Osteoblast (primary cell): ENCODE measurements around the gene CCDC186. TPM values are rescaled to one million over a fixed set of nuclear protein-coding genes. Genes with fewer than 3 reads are reported as not detected.
A peak's percentile ranks its signal among the peaks of the same experiment; 100 is the strongest.

Source experiments
- DNase-seq: peaks from one replicate; pipeline ENCODE4 v3.0.0; 2011; ENCODE audit warnings: low spot score, mixed read lengths; ENCODE audit not compliant: insufficient read length; ENCODE audit errors: missing footprints
- H2AFZ ChIP-seq: 2 replicates; pipeline ENCODE4 v1.6.0; 2011; ENCODE audit warnings: mild to moderate bottlenecking, low read length
- H3K27ac ChIP-seq: 2 replicates; pipeline ENCODE4 v1.5.1; 2011; ENCODE audit warnings: mild to moderate bottlenecking, low read depth, low read length, moderate library complexity
- H3K27me3 ChIP-seq: 2 replicates; pipeline ENCODE4 v1.6.0; 2012; ENCODE audit warnings: mild to moderate bottlenecking, control low read depth, inconsistent platforms, low read length, moderate library complexity; ENCODE audit not compliant: insufficient read depth
- H3K36me3 ChIP-seq: 2 replicates; pipeline ENCODE4 v1.5.1; 2011; ENCODE audit warnings: mild to moderate bottlenecking, low read length, control low read depth, moderate library complexity; ENCODE audit not compliant: insufficient read depth
- H3K4me1 ChIP-seq: 2 replicates; pipeline ENCODE4 v1.5.1; 2011; ENCODE audit warnings: mild to moderate bottlenecking, low read length, control low read depth, moderate library complexity; ENCODE audit not compliant: insufficient read depth
- H3K4me2 ChIP-seq: 2 replicates; pipeline ENCODE4 v1.6.0; 2011; ENCODE audit warnings: mild to moderate bottlenecking, low read length; ENCODE audit not compliant: insufficient read depth
- H3K4me3 ChIP-seq: fragments of 200-600 bp; sonication (generic); 3 replicates; pipeline ENCODE4 v1.5.1; 2012; ENCODE audit warnings: mild to moderate bottlenecking, low read length, inconsistent platforms; ENCODE audit not compliant: insufficient read depth
- H3K79me2 ChIP-seq: 2 replicates; pipeline ENCODE4 v1.6.0; 2012; ENCODE audit warnings: mild to moderate bottlenecking, low read length, control low read depth, inconsistent platforms; ENCODE audit not compliant: insufficient read depth
- H3K9me3 ChIP-seq: 2 replicates; pipeline ENCODE4 v1.5.1; 2011; ENCODE audit warnings: low read depth, low read length, control low read depth
- H4K20me1 ChIP-seq: 2 replicates; pipeline ENCODE4 v1.6.0; 2012; ENCODE audit warnings: mild to moderate bottlenecking, low read length, control low read depth; ENCODE audit not compliant: insufficient read depth
- total RNA-seq: library from RNA; depleted of rRNA; stranded (reverse); fragments of >200 nt; gene quantifications from 2 replicates; pipeline ENCODE4 v1.2.3, GENCODE V29; 2012
- TF ChIP-seq, protein P1 (sequence below): IDR thresholded peaks from 2 replicates; pipeline ENCODE4 v1.5.1; 2011; ENCODE audit warnings: mild to moderate bottlenecking, low read depth, low read length, moderate library complexity; ENCODE audit errors: extremely low read depth

CCDC186 gene
- total RNA-seq, 1 donor: 17.0 TPM

- no peak overlapping the region for H2AFZ ChIP-seq
- no peak overlapping the region for H3K4me2 ChIP-seq
- no peaks in the 10 kb centered on the region for H3K9me3 ChIP-seq
- peaks cover 11% of the 10 kb centered on the region for H3K4me1 ChIP-seq
- DNase-seq: no peak
- no peaks in the 10 kb centered on the region for H3K36me3 ChIP-seq
- TF ChIP-seq, protein P1, sequence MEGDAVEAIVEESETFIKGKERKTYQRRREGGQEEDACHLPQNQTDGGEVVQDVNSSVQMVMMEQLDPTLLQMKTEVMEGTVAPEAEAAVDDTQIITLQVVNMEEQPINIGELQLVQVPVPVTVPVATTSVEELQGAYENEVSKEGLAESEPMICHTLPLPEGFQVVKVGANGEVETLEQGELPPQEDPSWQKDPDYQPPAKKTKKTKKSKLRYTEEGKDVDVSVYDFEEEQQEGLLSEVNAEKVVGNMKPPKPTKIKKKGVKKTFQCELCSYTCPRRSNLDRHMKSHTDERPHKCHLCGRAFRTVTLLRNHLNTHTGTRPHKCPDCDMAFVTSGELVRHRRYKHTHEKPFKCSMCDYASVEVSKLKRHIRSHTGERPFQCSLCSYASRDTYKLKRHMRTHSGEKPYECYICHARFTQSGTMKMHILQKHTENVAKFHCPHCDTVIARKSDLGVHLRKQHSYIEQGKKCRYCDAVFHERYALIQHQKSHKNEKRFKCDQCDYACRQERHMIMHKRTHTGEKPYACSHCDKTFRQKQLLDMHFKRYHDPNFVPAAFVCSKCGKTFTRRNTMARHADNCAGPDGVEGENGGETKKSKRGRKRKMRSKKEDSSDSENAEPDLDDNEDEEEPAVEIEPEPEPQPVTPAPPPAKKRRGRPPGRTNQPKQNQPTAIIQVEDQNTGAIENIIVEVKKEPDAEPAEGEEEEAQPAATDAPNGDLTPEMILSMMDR: no peak
- no peak overlapping the region for H3K27ac ChIP-seq
- peaks cover 18% of the 10 kb centered on the region for H3K27me3 ChIP-seq
- no peaks in the 10 kb centered on the region for H3K79me2 ChIP-seq
- H3K4me3 ChIP-seq: no peak overlapping the region
- H4K20me1 ChIP-seq: no peaks in the 10 kb centered on the region
Measured at GRCh38 chr10:114102256-114102655, 71.7 kb downstream of the CCDC186 start.

GRCh38 chr10:114100848-114101741, 72.9 kb downstream of the CCDC186 start:
- peaks cover 22% of the 10 kb centered on the region for H3K27me3 ChIP-seq
- TF ChIP-seq, protein P1: no peak
- peak; percentile 77 for DNase-seq

DNA sequence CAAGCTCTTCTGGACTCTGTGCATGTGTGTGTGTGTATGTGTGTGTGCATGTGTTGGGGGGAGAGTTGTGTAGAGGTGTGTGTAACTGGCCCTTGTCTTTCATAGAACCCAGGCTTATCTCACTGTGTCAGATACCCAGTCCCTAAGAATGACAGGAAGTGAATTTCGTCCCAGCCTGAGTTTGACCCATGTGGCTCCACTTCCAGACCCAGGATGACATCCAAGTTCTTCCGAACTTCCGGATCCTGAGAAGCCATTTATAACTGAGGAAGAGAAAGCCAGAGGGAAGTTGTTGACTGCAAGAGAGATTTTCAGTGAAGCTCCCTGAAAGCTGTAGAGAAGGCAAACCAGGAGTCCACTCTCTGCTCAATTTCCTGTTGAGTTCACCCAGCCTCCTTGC, 77.1 kb downstream of the CCDC186 start:
- no peaks in the 10 kb centered on the region for H3K9me3 ChIP-seq
- TF ChIP-seq, protein P1: no peak
- no peak for DNase-seq
- no peak overlapping the region for H2AFZ ChIP-seq
- H3K79me2 ChIP-seq: no peaks in the 10 kb centered on the region
- peaks cover 11% of the 10 kb centered on the region for H3K4me1 ChIP-seq
- H3K4me3 ChIP-seq: no peak overlapping the region
- H3K36me3 ChIP-seq: no peaks in the 10 kb centered on the region
- H3K27me3 ChIP-seq: peaks cover 29% of the 10 kb centered on the region
- H4K20me1 ChIP-seq: no peaks in the 10 kb centered on the region
- no peak overlapping the region for H3K27ac ChIP-seq
- H3K4me2 ChIP-seq: no peak overlapping the region

More at GRCh38 chr10:114100848-114101741, 72.9 kb downstream of the CCDC186 start:
- H3K4me3 ChIP-seq: peak overlapping the region; percentile 55
- peaks cover 11% of the 10 kb centered on the region for H3K4me1 ChIP-seq
- H3K79me2 ChIP-seq: no peaks in the 10 kb centered on the region
- H3K36me3 ChIP-seq: no peaks in the 10 kb centered on the region
- H3K27ac ChIP-seq: no peak overlapping the region
- H2AFZ ChIP-seq: peak overlapping the region; percentile 53
- H3K9me3 ChIP-seq: no peaks in the 10 kb centered on the region
- no peaks in the 10 kb centered on the region for H4K20me1 ChIP-seq
- H3K4me2 ChIP-seq: peak overlapping the region; percentile 74

- Histone ChIP-seq H4K20me1 (no peaks in the 10 kb centered on the region), H3K4me2 (no peak overlapping the region), H3K4me3 (no peak overlapping the region), H3K79me2 (no peaks in the 10 kb centered on the region), H2AFZ (no peak overlapping the region), H3K4me1 (peaks cover 5% of the 10 kb centered on the region), H3K27me3 (peaks cover 21% of the 10 kb centered on the region), H3K36me3 (no peaks in the 10 kb centered on the region), H3K27ac (no peak overlapping the region), H3K9me3 (no peaks in the 10 kb centered on the region)
- TF ChIP-seq, protein P1: no peak
- peak; percentile 45 for DNase-seq
Measured at GRCh38 chr10:114095559-114096337, 78.3 kb downstream of the CCDC186 start.
